Left ventricle myocardium inferior (tissue), 1 donor: Measurements from ENCODE around the gene BARHL1. TPM values are rescaled to one million over a fixed set of nuclear protein-coding genes. Genes with fewer than 3 reads are reported as not detected.

ENCODE experiments used
- DNase-seq: peaks from one replicate; pipeline ENCODE4 v3.0.0-alpha.2; 2020
- H3K27ac ChIP-seq: fragments of 200-600 bp; replicated peaks from 2 replicates; pipeline ENCODE4 v1.8.0; 2021
- H3K27me3 ChIP-seq: fragments of 200-600 bp; 2 replicates; pipeline ENCODE4 v1.8.0; 2021; ENCODE audit warnings: low read depth
- H3K36me3 ChIP-seq: fragments of 200-600 bp; 2 replicates; pipeline ENCODE4 v1.8.0; 2021
- H3K4me1 ChIP-seq: fragments of 200-600 bp; 2 replicates; pipeline ENCODE4 v1.8.0; 2021
- H3K4me3 ChIP-seq: fragments of 200-600 bp; 2 replicates; pipeline ENCODE4 v1.8.0; 2021; ENCODE audit warnings: mild to moderate bottlenecking, moderate library complexity
- H3K9me3 ChIP-seq: fragments of 200-600 bp; replicated peaks from 2 replicates; pipeline ENCODE4 v1.8.0; 2021
- intact Hi-C: fragments of 100-400 bp; cut with micrococcal nuclease; formaldehyde crosslinking; loops from one replicate; pipeline ENCODE4 v1.11.0; 2022
- total RNA-seq: library from RNA; stranded (reverse); fragmentation: NEBNext Ultra II Directional; extraction: Animal tissue kit (Norgen Biotek cat#: 25700); gene quantifications from one replicate; pipeline ENCODE4 v1.2.1, GENCODE V29; 2021
- TF ChIP-seq, protein P1 (sequence below): fragments of 200-600 bp; IDR thresholded peaks from 2 replicates; pipeline ENCODE4 v1.8.0; 2021; ENCODE audit warnings: antibody characterized with exemption, mild to moderate bottlenecking, borderline replicate concordance
- donor health status: DM: no; HTN: yes; CAD: no; lungs with severe emphysema.

The BARHL1 gene
- total RNA-seq, 1 donor from 2014 or later: not detected

DNA sequence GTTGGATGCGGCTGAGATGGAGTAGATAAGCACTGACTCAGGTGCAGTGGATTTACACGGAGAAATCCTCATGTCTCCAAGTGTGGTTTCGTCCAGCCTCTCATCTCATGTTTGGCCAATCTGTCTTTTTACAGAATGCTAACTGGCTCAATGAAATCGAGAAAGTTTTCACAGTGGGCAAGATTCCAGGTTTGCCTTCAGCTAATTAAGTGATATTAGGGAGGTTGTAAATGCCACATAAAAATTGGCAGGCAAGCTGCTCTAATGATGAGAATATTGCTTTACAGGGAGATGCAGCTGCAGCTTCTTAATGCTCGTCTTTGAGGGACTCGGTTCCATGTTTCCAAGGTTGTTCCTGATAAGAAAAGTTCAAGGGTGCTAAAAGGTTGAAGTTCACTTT lies 23.7 kb downstream of the BARHL1 start:
- intact Hi-C loops: no loop called here

DNA sequence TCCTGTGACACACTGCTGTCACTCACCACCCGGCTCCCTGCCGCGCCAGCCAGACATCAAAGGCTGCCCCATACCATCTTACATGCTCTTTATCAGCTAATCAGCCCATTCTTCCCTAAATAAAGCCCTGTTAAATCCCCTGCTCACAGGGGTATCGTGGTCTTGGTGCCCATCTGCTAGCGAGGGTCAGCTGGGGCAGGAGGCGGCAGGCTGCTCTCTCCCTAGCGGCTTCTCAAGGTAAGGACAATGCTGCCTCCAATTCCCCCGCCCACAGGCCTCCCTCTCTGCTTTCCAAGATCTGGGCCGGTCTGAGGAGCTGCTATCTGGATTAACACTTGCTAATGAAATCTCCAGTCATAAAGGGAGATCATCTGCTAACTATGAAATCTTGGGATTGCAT lies 26.8 kb downstream of the BARHL1 start:
- Histone ChIP-seq H3K27me3 (no peaks in the 10 kb centered on the region), H3K4me3 (no peak overlapping the region), H3K9me3 (no peaks in the 10 kb centered on the region), H3K27ac (no peak overlapping the region), H3K36me3 (peaks cover 79% of the 10 kb centered on the region), H3K4me1 (no peaks in the 10 kb centered on the region)
- TF ChIP-seq, protein P1, sequence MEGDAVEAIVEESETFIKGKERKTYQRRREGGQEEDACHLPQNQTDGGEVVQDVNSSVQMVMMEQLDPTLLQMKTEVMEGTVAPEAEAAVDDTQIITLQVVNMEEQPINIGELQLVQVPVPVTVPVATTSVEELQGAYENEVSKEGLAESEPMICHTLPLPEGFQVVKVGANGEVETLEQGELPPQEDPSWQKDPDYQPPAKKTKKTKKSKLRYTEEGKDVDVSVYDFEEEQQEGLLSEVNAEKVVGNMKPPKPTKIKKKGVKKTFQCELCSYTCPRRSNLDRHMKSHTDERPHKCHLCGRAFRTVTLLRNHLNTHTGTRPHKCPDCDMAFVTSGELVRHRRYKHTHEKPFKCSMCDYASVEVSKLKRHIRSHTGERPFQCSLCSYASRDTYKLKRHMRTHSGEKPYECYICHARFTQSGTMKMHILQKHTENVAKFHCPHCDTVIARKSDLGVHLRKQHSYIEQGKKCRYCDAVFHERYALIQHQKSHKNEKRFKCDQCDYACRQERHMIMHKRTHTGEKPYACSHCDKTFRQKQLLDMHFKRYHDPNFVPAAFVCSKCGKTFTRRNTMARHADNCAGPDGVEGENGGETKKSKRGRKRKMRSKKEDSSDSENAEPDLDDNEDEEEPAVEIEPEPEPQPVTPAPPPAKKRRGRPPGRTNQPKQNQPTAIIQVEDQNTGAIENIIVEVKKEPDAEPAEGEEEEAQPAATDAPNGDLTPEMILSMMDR: no peak
- intact Hi-C loops: no loop called here
- no peak for DNase-seq

More for the DNA sequence above, 23.7 kb downstream of the BARHL1 start:
- Histone ChIP-seq H3K4me3 (no peak overlapping the region), H3K9me3 (no peaks in the 10 kb centered on the region), H3K4me1 (peaks cover under 1% of the 10 kb centered on the region), H3K36me3 (peaks cover 76% of the 10 kb centered on the region), H3K27ac (no peak overlapping the region), H3K27me3 (no peaks in the 10 kb centered on the region)
- TF ChIP-seq, protein P1: no peak
- no peak for DNase-seq

DNA sequence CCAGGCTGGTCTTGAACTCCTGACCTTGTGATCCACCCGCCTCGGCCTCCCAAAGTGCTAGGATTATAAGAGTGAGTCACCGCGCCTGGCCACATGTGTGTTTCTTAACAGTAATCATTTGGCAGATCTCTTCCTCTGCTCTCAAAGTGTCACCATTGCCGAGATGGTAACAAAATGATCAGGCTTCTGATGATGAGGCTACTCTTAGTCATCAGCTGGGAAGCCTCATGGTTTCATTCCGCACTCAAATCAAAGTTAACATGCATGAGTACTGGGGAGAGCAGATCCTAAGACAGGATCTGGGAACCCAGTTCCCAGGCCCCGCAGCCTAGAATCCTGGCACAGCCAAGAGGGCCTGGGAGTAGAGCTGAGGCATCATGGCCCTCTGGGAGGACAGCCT lies 27.4 kb downstream of the BARHL1 start:
- TF ChIP-seq, protein P1: no peak
- no peak overlapping the region for H3K4me3 ChIP-seq
- H3K9me3 ChIP-seq: no peaks in the 10 kb centered on the region
- no peaks in the 10 kb centered on the region for H3K27me3 ChIP-seq
- no peak for DNase-seq
- intact Hi-C loops: no loop called here
- H3K36me3 ChIP-seq: peaks cover 85% of the 10 kb centered on the region
- H3K4me1 ChIP-seq: no peaks in the 10 kb centered on the region
- no peak overlapping the region for H3K27ac ChIP-seq

DNA sequence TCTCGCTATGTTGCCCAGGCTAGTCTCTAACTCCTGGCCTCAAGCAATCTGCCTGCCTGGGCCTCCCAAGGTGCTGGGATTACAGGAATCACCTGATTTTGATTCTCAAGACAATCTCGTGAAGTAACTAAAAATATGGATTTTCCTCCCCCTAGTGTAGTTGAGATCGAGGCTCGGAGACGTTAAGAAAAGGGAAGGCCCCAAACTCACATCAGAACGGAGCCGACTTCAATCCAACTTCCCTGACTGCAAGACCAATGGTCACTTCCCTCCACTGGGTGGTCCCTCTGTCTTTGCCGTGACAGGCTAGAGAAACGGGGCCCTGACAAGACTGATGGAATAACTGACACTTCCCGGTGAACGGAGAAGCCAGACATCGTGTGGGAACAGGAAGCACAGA lies 28.3 kb downstream of the BARHL1 start:
- Histone ChIP-seq H3K9me3 (no peaks in the 10 kb centered on the region), H3K36me3 (peaks cover 87% of the 10 kb centered on the region), H3K4me1 (no peaks in the 10 kb centered on the region), H3K27me3 (no peaks in the 10 kb centered on the region), H3K4me3 (no peak overlapping the region), H3K27ac (no peak overlapping the region)
- no peak for DNase-seq
- intact Hi-C loops: no loop called here
- TF ChIP-seq, protein P1: no peak

DNA sequence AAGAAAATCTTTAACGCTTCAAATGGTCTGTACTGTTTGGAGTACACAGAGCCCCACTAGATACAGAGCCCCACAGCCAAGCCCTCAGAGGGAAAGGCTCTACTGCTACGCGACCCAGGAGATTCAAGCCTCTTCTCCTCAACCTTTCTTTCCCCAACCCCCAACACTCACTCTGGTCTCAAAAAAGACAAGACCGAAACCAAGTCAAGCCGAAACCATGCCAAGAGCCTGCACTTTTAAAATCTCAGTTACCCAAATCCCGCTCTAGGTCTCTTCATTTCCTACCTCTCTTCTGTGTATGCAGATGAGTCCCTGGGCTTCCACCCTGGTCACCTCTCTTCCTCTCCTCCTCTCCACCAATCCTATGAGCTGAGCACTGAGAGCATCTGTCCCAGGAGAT lies 31.9 kb downstream of the BARHL1 start:
- Histone ChIP-seq H3K36me3 (peaks cover 89% of the 10 kb centered on the region), H3K4me3 (no peak overlapping the region), H3K9me3 (no peaks in the 10 kb centered on the region), H3K4me1 (no peaks in the 10 kb centered on the region), H3K27me3 (no peaks in the 10 kb centered on the region), H3K27ac (no peak overlapping the region)
- intact Hi-C loops: no loop called here
- no peak for DNase-seq
- TF ChIP-seq, protein P1: no peak

DNA sequence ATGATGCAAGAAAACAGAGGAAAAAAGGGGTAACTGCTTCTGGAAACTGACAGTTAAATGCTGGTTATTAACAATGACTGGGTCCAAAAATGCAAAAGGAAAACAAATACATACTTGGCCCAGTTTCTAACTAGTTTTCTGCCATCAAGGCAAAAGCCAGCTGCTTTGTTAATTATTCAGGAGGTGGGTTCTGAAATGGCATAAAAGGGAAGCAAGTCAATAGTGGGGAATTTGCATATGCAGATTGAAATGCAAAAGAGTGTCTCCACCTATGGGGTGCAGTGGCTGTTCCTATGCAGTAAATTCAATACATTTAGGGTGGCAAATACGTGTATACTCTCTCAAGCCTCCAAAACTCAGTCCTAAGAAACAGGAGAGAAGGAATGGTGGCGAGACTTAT lies 33.4 kb downstream of the BARHL1 start:
- TF ChIP-seq, protein P1: no peak
- Histone ChIP-seq H3K27ac (no peak overlapping the region), H3K4me1 (no peaks in the 10 kb centered on the region), H3K9me3 (no peaks in the 10 kb centered on the region), H3K36me3 (peaks cover 83% of the 10 kb centered on the region), H3K4me3 (no peak overlapping the region), H3K27me3 (no peaks in the 10 kb centered on the region)
- no peak for DNase-seq
- intact Hi-C loops: no loop called here
